ENCODE results near the gene BCHE. TPM values are rescaled to one million over a fixed set of nuclear protein-coding genes. Genes with fewer than 3 reads are reported as not detected.
"Not testable (repeated sequence)": the region's sequence is repeated elsewhere in the genome, so short reads cannot be mapped to it uniquely, and the experiment has no call there.

The BCHE gene
- total RNA-seq, 6 experiments from 2014 or later = 28.4 to 53.8 (median 34.4) TPM

DNA sequence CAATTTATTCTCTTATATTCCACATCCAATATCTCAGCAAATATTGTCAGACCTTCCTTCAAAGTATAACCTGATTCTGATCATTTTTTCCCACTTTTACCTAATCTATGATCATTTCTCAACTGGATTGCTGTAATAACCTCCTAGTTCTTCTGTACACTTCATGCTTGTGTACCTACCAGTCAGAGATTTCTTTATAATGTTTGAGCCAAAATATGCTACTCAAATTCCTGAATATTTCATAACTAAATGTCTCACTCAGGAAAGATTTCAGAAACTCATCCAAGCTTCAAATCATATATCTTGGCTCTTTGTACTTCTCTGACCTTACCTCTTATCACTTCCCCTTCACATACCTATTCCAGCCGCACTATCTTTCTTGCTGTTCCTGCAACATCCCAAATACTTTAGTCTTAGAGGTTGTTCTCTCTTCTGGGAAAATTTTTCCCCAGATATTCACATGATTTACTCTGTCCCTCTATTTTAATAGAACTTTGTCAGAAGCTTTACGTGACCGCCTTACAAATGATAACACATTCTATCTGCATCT lies 20.0 kb downstream of the BCHE start:
- Histone ChIP-seq H3K27me3 (no peaks in the 10 kb centered on the region), H3K36me3 (no peaks in the 10 kb centered on the region), H3K27ac (no peak overlapping the region), H3K4me3 (no peak overlapping the region), H3K9me3 (no peaks in the 10 kb centered on the region), H3K4me1 (peaks cover 0 to 12% (median 0%) of the 10 kb centered on the region in 4 donors)
- TF ChIP-seq POLR2A (IDR thresholded peaks at IDR 0.05) = no peak
- TF ChIP-seq, protein P1, sequence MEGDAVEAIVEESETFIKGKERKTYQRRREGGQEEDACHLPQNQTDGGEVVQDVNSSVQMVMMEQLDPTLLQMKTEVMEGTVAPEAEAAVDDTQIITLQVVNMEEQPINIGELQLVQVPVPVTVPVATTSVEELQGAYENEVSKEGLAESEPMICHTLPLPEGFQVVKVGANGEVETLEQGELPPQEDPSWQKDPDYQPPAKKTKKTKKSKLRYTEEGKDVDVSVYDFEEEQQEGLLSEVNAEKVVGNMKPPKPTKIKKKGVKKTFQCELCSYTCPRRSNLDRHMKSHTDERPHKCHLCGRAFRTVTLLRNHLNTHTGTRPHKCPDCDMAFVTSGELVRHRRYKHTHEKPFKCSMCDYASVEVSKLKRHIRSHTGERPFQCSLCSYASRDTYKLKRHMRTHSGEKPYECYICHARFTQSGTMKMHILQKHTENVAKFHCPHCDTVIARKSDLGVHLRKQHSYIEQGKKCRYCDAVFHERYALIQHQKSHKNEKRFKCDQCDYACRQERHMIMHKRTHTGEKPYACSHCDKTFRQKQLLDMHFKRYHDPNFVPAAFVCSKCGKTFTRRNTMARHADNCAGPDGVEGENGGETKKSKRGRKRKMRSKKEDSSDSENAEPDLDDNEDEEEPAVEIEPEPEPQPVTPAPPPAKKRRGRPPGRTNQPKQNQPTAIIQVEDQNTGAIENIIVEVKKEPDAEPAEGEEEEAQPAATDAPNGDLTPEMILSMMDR (IDR thresholded peaks at IDR 0.05) = no peak
- DNase-seq (no peak), ATAC-seq (no peak)
- WGBS (ENCODE audit: insufficient coverage, low coverage, low lambda C conversion rate, missing lambda C conversion rate) = 91% methylated on average over 3 of the region's 3 CpGs
- intact Hi-C loops (cut with DNase I) = no loop called here

GRCh38 chr3:165816209-165816608 lies 21.0 kb downstream of the BCHE start:
- no peaks in the 10 kb centered on the region for H3K36me3 ChIP-seq
- H3K4me1 ChIP-seq = peaks cover 0 to 12% (median 0%) of the 10 kb centered on the region in 4 donors
- H3K4me3 ChIP-seq = no peak overlapping the region
- ATAC-seq = peak in 3 of 4 donors; percentile 36 to 54 (median 51)
- TF ChIP-seq, protein P1 (IDR thresholded peaks at IDR 0.05) = no peak
- H3K9me3 ChIP-seq = no peaks in the 10 kb centered on the region
- 14% methylated on average over 1 of the region's 1 CpG for WGBS (ENCODE audit: insufficient coverage, low coverage, low lambda C conversion rate, missing lambda C conversion rate)
- H3K27me3 ChIP-seq = no peaks in the 10 kb centered on the region
- intact Hi-C loops (cut with DNase I) = no loop called here
- H3K27ac ChIP-seq = no peak overlapping the region
- DNase-seq = no peak

GRCh38 chr3:165815682-165816081 lies 21.5 kb downstream of the BCHE start:
- ATAC-seq (no peak), DNase-seq (no peak)
- TF ChIP-seq POLR2A (IDR thresholded peaks at IDR 0.05) = no peak
- TF ChIP-seq, protein P1 (IDR thresholded peaks at IDR 0.05) = no peak
- H3K27me3 ChIP-seq = no peaks in the 10 kb centered on the region
- H3K4me1 ChIP-seq = peaks cover 0 to 12% (median 0%) of the 10 kb centered on the region in 4 donors
- no peaks in the 10 kb centered on the region for H3K36me3 ChIP-seq
- H3K9me3 ChIP-seq = no peaks in the 10 kb centered on the region
- WGBS (ENCODE audit: insufficient coverage, low coverage, low lambda C conversion rate, missing lambda C conversion rate) = 52% methylated on average over 2 of the region's 2 CpGs
- intact Hi-C loops (cut with DNase I) = no loop called here
- H3K4me3 ChIP-seq = no peak overlapping the region
- H3K27ac ChIP-seq = no peak overlapping the region

DNA sequence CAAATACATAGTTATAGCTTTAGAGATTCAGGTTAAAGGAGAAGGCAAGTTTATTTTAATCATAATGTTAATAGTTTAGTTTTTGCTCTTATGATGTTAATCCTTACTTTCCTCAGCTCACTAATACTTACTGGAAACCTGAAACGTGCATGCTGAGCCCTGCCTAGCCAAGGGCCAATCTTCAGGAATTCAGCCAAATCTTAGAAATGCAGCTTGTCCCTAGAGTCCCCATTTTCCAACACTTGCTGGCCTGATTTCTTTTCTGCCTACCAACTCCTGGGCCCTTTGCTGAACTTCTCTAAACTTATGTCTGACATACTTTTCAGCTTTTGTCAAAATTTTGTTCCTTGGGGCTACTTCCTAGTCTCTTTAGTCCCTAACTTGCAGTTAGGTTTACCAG lies 22.8 kb downstream of the BCHE start:
- peak in 1 of 4 donors; percentile 26 for ATAC-seq
- Histone ChIP-seq H3K4me3 (no peak overlapping the region), H3K9me3 (no peaks in the 10 kb centered on the region), H3K27me3 (no peaks in the 10 kb centered on the region), H3K27ac (no peak overlapping the region), H3K4me1 (peaks cover 0 to 12% (median 0%) of the 10 kb centered on the region in 4 donors), H3K36me3 (no peaks in the 10 kb centered on the region)
- no peak for DNase-seq
- WGBS (ENCODE audit: insufficient coverage, low coverage, low lambda C conversion rate, missing lambda C conversion rate) = 15% methylated on average over 1 of the region's 1 CpG
- no peak for TF ChIP-seq POLR2A (IDR thresholded peaks at IDR 0.05)
- TF ChIP-seq, protein P1 (IDR thresholded peaks at IDR 0.05) = no peak
- intact Hi-C loops (cut with DNase I) = no loop called here

- intact Hi-C loops (cut with DNase I) = not testable (repeated sequence)
- WGBS (ENCODE audit: insufficient coverage, low coverage, low lambda C conversion rate, missing lambda C conversion rate) = 95% methylated on average over 15 of the region's 15 CpGs
Observed at GRCh38 chr3:165807937-165808336, 29.3 kb downstream of the BCHE start.

More at GRCh38 chr3:165807937-165808336, 29.3 kb downstream of the BCHE start:
- DNase-seq, H3K9me3 ChIP-seq, H3K36me3 ChIP-seq, H3K4me3 ChIP-seq, ATAC-seq, H3K27me3 ChIP-seq, H3K27ac ChIP-seq: not testable (repeated sequence)
- H3K4me1 ChIP-seq = peaks cover 0 to 21% (median under 1%) of the 10 kb centered on the region in 4 donors
